Ishikawa (cell line): ENCODE data around the gene MARCO.

Experiments
- CEBPB ChIP-seq: IDR thresholded peaks from 2 replicates; pipeline ENCODE4 v1.6.1; 2012
- EGR1 ChIP-seq: IDR thresholded peaks from 2 replicates; pipeline ENCODE4 v1.6.1; 2012
- EP300 ChIP-seq: IDR thresholded peaks from 2 replicates; pipeline ENCODE4 v1.6.1; 2012; ENCODE audit warnings: borderline replicate concordance
- NFIC ChIP-seq: IDR thresholded peaks from 2 replicates; pipeline ENCODE4 v1.6.1; 2012
- RAD21 ChIP-seq: IDR thresholded peaks from 2 replicates; pipeline ENCODE4 v1.6.1; 2012; ENCODE audit warnings: low read depth
- TAF1 ChIP-seq: IDR thresholded peaks from 2 replicates; pipeline ENCODE4 v1.6.1; 2012; ENCODE audit warnings: low read depth, mild to moderate bottlenecking
- YY1 ChIP-seq: IDR thresholded peaks from 2 replicates; pipeline ENCODE4 v1.6.1; 2012; ENCODE audit warnings: low read depth
- TF ChIP-seq, protein P1 (sequence below): IDR thresholded peaks from 2 replicates; pipeline ENCODE4 v1.6.1; 2012

DNA sequence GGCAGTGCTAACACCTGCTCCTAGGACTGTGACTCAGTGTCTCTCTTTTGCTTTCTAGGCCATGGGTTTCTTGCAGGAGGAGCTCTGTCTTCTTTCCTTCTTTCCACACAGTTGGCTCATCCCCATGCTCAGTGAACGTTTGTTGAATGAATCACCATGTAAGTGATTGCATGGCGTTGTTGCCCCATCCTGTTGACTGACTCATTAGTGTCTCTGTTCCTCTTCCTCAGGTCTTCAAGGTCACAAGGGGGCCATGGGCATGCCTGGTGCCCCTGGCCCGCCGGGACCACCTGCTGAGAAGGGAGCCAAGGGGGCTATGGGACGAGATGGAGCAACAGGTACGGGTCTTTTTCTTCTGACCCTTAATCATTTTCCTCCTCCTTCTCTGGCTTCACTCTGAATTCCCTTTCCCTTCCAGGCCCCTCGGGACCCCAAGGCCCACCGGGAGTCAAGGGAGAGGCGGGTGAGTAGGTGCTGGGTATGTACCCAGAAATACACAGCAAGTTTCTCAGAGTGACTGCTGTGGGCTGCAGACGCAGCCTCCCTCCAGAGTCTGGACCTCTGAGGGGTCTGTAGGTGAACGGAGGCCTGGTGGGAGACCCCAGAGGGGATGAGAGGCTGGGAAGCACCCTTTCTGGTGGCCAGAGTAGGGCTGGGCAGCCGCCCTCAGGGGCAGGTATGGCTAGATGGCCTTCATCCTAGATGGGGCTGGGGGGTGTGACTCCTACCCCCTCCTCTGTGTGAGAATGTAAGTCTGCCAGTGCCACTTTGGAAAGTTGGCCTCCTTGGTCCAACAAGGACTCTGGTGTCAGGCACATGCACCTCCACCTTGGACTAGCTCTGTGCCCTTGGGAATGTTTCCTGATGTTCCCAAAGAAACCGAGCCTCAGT, 32.4 kb downstream of the MARCO start:
- no peak for TF ChIP-seq NFIC
- TF ChIP-seq CEBPB = no peak
- no peak for TF ChIP-seq EGR1
- TF ChIP-seq RAD21 = no peak
- no peak for TF ChIP-seq EP300
- TF ChIP-seq, protein P1, sequence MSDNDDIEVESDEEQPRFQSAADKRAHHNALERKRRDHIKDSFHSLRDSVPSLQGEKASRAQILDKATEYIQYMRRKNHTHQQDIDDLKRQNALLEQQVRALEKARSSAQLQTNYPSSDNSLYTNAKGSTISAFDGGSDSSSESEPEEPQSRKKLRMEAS = no peak
- TF ChIP-seq YY1 = no peak
- no peak for TF ChIP-seq TAF1
